ENCODE measurements around the gene RGL3.

DNA sequence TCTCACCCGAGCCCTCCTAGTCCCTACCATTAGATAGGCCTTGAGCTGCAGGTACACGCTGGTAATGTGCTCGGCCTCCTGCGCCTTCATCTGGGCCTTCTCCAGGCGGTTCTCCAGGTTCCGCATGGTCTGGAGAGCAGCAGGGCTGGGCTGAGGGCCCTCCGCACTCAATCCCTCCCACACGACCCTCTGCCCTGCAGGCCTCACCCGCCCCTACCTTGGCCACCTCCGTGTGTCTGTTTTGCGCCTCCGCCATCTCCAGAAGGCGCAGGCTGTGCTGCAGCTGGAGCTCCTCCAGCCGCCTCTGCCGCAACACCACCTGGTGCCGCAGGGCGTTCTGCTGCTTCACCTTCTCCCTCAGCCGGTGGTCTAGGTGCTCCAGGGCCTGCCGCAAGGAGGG lies 7.5 kb upstream of the RGL3 start:
- no peak for TF ChIP-seq POLR2A (IDR thresholded peaks at IDR 0.05; ENCODE audit: low read depth, low read length)
- TF ChIP-seq POLR2AphosphoS5 (IDR thresholded peaks at IDR 0.05; ENCODE audit: low read depth, low read length), result no peak
- no peak for TF ChIP-seq TAF1 (IDR thresholded peaks at IDR 0.05; ENCODE audit: borderline replicate concordance, low read depth, low read length)
